ENCODE data around the gene OR2AE1. TPM values are rescaled to one million over a fixed set of nuclear protein-coding genes. Genes with fewer than 3 reads are reported as not detected.

Gene OR2AE1
- total and polyA plus RNA-seq, 9 of the 15 experiments (the other 6 are each of a cell fraction or from before 2014, with no cell fraction given) = 0.27 TPM; not detected in 8

GRCh38 chr7:99833289-99833877, 43.5 kb downstream of the OR2AE1 start (continued):
- TF ChIP-seq, protein P1, sequence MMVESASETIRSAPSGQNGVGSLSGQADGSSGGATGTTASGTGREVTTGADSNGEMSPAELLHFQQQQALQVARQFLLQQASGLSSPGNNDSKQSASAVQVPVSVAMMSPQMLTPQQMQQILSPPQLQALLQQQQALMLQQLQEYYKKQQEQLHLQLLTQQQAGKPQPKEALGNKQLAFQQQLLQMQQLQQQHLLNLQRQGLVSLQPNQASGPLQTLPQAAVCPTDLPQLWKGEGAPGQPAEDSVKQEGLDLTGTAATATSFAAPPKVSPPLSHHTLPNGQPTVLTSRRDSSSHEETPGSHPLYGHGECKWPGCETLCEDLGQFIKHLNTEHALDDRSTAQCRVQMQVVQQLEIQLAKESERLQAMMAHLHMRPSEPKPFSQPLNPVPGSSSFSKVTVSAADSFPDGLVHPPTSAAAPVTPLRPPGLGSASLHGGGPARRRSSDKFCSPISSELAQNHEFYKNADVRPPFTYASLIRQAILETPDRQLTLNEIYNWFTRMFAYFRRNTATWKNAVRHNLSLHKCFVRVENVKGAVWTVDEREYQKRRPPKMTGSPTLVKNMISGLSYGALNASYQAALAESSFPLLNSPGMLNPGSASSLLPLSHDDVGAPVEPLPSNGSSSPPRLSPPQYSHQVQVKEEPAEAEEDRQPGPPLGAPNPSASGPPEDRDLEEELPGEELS (CRISPR knock-in tag; IDR thresholded peaks at IDR 0.05; ENCODE audit: borderline replicate concordance) = no peak
- TF ChIP-seq NCOA4 (IDR thresholded peaks at IDR 0.05; ENCODE audit: partially characterized antibody) (no peak), PHF21A (IDR thresholded peaks at IDR 0.05; ENCODE audit: borderline replicate concordance, low read depth) (no peak), FOSL1 (tag; conservative IDR thresholded peaks at IDR 0.05) (peak; percentile 75), ZKSCAN1 (IDR thresholded peaks at IDR 0.05; ENCODE audit: low read depth, low read length) (no peak), ZNF384 (IDR thresholded peaks at IDR 0.05; ENCODE audit: low read depth, low read length) (0 out of 2 replicates have a peak, but pooled peaks have one; percentile 45), CREB3L1 (IDR thresholded peaks at IDR 0.05; ENCODE audit: borderline replicate concordance, low read depth) (no peak), RBM22 (IDR thresholded peaks at IDR 0.05; ENCODE audit: low read depth, low read length, poor library complexity, severe bottlenecking) (no peak), SIX5 (IDR thresholded peaks at IDR 0.05; ENCODE audit: borderline replicate concordance in 1 of 2, insufficient read depth in 1 of 2, low read depth in 1 of 2, low read length in 2 of 2) (no peak), ATF1 (CRISPR knock-in tag; IDR thresholded peaks at IDR 0.05) (no peak), ATF1 (tag; IDR thresholded peaks at IDR 0.05) (peak; percentile 74), ZNF143 (CRISPR knock-in tag; IDR thresholded peaks at IDR 0.05) (no peak), ZNF561 (CRISPR knock-in tag; conservative IDR thresholded peaks at IDR 0.05) (no peak), IFI16 (CRISPR knock-in tag; IDR thresholded peaks at IDR 0.05) (no peak), TEAD2 (tag; IDR thresholded peaks at IDR 0.05) (no peak)
- TF ChIP-seq, protein P2, sequence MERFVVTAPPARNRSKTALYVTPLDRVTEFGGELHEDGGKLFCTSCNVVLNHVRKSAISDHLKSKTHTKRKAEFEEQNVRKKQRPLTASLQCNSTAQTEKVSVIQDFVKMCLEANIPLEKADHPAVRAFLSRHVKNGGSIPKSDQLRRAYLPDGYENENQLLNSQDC (CRISPR knock-in tag; IDR thresholded peaks at IDR 0.05) = no peak
- TF ChIP-seq, protein P3, sequence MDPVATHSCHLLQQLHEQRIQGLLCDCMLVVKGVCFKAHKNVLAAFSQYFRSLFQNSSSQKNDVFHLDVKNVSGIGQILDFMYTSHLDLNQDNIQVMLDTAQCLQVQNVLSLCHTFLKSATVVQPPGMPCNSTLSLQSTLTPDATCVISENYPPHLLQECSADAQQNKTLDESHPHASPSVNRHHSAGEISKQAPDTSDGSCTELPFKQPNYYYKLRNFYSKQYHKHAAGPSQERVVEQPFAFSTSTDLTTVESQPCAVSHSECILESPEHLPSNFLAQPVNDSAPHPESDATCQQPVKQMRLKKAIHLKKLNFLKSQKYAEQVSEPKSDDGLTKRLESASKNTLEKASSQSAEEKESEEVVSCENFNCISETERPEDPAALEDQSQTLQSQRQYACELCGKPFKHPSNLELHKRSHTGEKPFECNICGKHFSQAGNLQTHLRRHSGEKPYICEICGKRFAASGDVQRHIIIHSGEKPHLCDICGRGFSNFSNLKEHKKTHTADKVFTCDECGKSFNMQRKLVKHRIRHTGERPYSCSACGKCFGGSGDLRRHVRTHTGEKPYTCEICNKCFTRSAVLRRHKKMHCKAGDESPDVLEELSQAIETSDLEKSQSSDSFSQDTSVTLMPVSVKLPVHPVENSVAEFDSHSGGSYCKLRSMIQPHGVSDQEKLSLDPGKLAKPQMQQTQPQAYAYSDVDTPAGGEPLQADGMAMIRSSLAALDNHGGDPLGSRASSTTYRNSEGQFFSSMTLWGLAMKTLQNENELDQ (CRISPR knock-in tag; IDR thresholded peaks at IDR 0.05; ENCODE audit: borderline replicate concordance) = no peak
- TF ChIP-seq, protein P4, sequence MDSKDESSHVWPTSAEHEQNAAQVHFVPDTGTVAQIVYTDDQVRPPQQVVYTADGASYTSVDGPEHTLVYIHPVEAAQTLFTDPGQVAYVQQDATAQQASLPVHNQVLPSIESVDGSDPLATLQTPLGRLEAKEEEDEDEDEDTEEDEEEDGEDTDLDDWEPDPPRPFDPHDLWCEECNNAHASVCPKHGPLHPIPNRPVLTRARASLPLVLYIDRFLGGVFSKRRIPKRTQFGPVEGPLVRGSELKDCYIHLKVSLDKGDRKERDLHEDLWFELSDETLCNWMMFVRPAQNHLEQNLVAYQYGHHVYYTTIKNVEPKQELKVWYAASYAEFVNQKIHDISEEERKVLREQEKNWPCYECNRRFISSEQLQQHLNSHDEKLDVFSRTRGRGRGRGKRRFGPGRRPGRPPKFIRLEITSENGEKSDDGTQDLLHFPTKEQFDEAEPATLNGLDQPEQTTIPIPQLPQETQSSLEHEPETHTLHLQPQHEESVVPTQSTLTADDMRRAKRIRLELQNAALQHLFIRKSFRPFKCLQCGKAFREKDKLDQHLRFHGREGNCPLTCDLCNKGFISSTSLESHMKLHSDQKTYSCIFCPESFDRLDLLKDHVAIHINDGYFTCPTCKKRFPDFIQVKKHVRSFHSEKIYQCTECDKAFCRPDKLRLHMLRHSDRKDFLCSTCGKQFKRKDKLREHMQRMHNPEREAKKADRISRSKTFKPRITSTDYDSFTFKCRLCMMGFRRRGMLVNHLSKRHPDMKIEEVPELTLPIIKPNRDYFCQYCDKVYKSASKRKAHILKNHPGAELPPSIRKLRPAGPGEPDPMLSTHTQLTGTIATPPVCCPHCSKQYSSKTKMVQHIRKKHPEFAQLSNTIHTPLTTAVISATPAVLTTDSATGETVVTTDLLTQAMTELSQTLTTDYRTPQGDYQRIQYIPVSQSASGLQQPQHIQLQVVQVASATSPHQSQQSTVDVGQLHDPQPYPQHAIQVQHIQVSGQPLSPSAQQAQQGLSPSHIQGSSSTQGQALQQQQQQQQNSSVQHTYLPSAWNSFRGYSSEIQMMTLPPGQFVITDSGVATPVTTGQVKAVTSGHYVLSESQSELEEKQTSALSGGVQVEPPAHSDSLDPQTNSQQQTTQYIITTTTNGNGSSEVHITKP (IDR thresholded peaks at IDR 0.05; ENCODE audit: partially characterized antibody) = peak; percentile 72

Data from K562 (cell line).